NK-92 treated with Interleukin-12 subunit alpha and Interleukin-12 subunit beta, amount 100 ng/mL, for 24 hours (cell line): ENCODE data around the gene PTPRO.

Experiments
- DNase-seq: peaks from one replicate; lab custom pipeline; 2025; lab: John Stamatoyannopoulos, UW

The PTPRO gene

GRCh38 chr12:15527201-15528080 is 205.1 kb downstream of the PTPRO start:
- no peak for DNase-seq

- no peak for DNase-seq
Measured at GRCh38 chr12:15528666-15529065, 206.4 kb downstream of the PTPRO start.

GRCh38 chr12:15530361-15530760 is 208.1 kb downstream of the PTPRO start:
- DNase-seq, result no peak

GRCh38 chr12:15532364-15532977 is 210.2 kb downstream of the PTPRO start:
- DNase-seq, result no peak

- no peak for DNase-seq
Measured at GRCh38 chr12:15534322-15534721, 212.0 kb downstream of the PTPRO start.

- no peak for DNase-seq
Measured at GRCh38 chr12:15534874-15535273, 212.6 kb downstream of the PTPRO start.

GRCh38 chr12:15535352-15535781 is 213.1 kb downstream of the PTPRO start:
- no peak for DNase-seq

GRCh38 chr12:15536446-15536845 is 214.1 kb downstream of the PTPRO start:
- no peak for DNase-seq

GRCh38 chr12:15538881-15539280 is 216.6 kb downstream of the PTPRO start:
- no peak for DNase-seq

- no peak for DNase-seq
Measured at GRCh38 chr12:15540005-15540404, 217.7 kb downstream of the PTPRO start.

GRCh38 chr12:15540469-15540872 is 218.2 kb downstream of the PTPRO start:
- DNase-seq, result no peak

- DNase-seq, result no peak
Measured at GRCh38 chr12:15541996-15542631, 219.8 kb downstream of the PTPRO start.

GRCh38 chr12:15543347-15543746 is 221.0 kb downstream of the PTPRO start:
- no peak for DNase-seq

- DNase-seq, result no peak
Measured at GRCh38 chr12:15544589-15544988, 222.3 kb downstream of the PTPRO start.

- DNase-seq, result no peak
Measured at GRCh38 chr12:15545334-15545733, 223.0 kb downstream of the PTPRO start.

GRCh38 chr12:15546102-15546701 is 223.9 kb downstream of the PTPRO start:
- no peak for DNase-seq

GRCh38 chr12:15547063-15547462 is 224.8 kb downstream of the PTPRO start:
- DNase-seq, result no peak

GRCh38 chr12:15547691-15548090 is 225.4 kb downstream of the PTPRO start:
- no peak for DNase-seq

GRCh38 chr12:15550793-15551192 is 228.5 kb downstream of the PTPRO start:
- no peak for DNase-seq

- DNase-seq, result no peak
Measured at GRCh38 chr12:15555446-15555845, 233.1 kb downstream of the PTPRO start.

- DNase-seq, result no peak
Measured at GRCh38 chr12:15556411-15557102, 234.2 kb downstream of the PTPRO start.
